HG03565 (cell line): ENCODE data around the gene OPHN1.
"Not testable (repeated sequence)": the region's sequence is repeated elsewhere in the genome, so short reads cannot be mapped to it uniquely, and the experiment has no call there.

ENCODE experiments used
- ATAC-seq: cut with Tn5 transposase; IDR thresholded peaks from one replicate; pipeline ENCODE4 v1.9.1; 2021; ENCODE audit warnings: mild to moderate bottlenecking, moderate library complexity; ENCODE audit not compliant: unreplicated experiment

The OPHN1 gene

DNA sequence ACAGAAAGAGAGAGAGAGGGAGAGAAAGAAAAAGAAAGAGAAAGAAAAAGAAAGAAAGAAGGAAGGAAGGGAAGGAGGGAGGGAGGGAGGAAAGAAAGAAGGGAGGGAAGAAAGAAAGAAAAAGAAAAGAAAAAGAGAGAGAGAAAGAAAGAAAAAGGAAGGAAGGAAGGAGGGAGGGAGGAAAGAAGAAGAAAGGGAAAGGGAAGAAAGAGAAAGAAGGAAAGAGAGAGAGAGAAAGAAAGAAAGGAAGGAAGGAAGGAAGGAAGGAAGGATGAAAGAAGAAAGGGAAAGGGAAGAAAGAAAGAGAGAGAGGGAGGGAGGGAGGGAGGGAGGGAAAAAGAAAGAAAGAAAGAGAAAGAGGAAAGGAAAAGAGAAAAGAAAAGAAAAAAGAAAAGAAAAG is 10.8 kb downstream of the OPHN1 start:
- ATAC-seq, result no peak

DNA sequence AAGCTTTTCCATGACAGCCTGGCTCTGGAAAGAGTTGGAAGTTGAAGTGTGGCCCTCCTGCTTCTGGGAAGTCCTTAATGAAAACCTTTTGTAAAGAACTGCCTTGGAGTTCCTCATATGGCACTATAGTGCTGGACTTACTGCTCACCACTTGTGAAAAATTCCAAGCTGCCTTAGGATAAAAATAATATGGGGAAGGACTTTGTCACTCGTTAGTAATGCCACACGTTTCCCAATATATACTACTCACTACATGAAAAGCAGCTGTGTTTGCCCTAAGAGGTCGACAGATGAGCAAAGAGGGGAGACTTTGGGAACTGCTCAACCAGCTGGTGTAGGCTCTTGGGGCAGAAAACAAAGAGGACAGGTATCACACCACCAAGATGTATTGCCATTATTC is 11.7 kb downstream of the OPHN1 start:
- no peak for ATAC-seq

DNA sequence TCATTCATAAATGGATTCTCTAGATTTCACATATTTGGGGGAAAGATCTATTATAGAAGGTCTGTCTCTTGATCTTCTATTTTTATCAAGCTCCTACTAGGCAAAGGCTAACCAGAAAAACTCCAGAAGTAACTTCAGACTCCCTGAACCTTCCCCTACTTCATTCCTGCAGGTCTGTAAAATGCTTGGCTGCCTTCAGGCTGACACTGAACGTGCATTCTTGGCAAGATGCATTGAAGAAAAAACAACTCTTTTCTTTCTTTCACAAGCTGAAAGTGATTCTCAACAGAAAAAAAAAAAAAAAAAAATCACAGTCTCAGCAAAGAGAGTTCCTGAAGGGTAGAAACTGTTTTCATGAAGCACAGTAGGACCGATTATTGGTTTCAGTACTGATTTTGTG is 12.7 kb downstream of the OPHN1 start:
- ATAC-seq, result no peak

DNA sequence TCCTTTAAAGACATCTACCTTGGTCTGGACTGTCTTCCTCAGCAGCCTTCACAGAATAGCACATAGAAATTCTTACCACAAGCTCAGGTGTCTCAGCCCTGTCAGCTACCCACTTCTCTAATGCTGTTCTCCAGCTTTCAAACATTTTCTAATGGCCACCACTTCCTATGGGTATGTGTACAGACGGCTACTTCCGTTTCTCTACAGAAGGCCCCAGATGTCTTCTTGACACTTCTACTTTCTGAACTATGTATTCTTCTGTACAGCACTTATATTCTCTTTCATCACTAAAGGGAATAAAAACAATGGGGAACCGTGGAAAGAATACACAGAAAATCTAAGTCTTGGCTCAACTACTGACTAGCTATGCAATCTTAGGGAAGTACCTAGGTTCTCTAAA is 13.3 kb downstream of the OPHN1 start:
- no peak for ATAC-seq

- no peak for ATAC-seq
These were observed 15.6 kb downstream of the OPHN1 start for GRCh38 chrX:68417651-68418050.

DNA sequence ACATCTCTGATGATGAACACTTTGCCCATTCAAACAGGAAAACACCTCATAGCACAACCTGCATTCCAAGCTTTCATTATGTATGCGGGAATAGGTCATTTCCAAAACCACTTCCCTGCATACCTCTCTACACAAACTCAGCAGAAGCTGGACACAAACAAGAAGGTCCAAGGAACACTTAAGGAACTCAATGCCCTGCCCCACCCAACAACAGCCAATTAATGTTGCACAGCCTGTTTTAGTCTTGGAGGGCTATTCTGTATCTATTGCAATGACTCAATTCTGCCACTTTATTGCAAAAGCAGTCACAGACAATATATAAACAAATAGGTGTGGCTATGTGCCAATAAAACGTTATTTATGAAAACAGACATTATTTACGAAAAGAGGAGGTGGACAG is 16.7 kb downstream of the OPHN1 start:
- no peak for ATAC-seq

DNA sequence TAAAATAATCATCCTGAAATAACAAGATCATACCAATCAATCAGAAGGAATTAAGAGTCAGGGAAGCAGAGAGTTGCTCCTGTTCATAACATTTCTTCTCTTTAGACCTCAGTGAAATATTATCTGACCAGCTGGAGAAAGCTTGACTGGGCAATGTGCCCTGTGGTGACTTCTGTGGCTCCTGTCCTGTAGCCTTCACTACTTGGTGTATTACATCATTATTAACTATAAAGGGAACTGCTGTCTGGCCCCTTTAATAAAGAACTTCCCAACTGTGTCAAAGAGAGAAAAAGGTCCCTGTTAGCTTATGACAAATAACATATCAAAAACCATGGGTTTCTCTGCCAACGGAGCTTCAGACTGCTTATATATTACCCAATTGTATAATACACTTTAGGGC is 18.0 kb downstream of the OPHN1 start:
- no peak for ATAC-seq

DNA sequence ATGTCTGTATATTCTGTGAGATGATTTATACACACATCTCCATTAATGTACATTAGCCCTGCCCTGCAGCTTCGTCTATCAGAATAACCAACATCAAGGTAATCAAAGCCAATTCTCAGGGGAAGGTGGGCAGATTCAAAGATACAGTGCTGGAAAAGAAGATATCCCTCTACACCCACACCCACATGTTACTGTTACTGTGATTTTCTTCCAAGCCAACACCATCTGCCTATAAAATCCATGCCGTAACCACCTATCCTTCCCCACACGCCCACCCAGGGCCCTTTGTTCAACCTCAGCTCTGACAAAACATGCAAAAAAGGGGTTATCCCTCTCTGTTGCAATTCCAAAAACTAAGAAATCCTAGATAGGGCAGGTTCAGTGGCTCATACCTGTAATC is 20.0 kb downstream of the OPHN1 start:
- no peak for ATAC-seq

GRCh38 chrX:68411729-68412128 is 21.6 kb downstream of the OPHN1 start:
- no peak for ATAC-seq

DNA sequence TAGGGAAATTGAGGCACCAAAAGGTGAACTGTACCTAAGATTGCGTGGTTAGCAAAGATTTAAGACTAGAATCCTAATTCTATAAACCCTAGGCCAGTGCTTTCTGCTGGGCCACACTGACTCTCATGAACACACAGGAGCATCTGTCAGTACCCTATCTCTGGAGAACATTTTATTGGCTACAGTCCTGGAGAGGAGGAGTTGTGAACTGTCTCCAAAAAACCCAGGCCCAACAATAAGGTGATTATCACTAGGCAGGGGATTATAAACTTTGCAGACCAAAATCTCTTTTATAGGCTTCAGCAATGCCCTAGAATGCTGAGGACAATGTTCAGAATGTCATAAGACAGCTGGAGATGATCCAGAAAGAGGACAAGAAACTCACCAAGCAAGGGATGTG is 24.1 kb downstream of the OPHN1 start:
- ATAC-seq, result no peak

- no peak for ATAC-seq
These were observed 29.8 kb downstream of the OPHN1 start for GRCh38 chrX:68403522-68403921.

- ATAC-seq, result no peak
These were observed 30.3 kb downstream of the OPHN1 start for GRCh38 chrX:68403038-68403437.

DNA sequence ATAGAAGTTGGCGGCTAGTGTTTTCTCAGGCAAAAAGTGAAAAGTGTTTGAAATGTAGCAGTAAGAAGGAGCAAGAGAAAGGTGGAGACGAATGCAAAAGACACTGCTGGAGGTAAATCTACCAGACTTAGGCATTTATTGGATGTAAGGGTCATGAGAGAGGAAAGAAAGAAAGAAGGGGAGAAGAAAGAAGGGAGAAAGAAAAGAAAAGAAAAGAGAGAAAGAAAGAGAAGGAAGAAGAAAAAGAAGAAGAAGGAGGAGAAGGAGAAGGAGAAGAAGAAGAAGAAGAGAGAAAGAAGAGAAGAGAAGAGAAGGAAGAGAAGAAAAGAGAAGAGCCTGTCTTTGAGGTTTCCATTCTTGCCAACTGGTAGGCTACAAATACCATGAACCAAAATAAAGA is 31.2 kb downstream of the OPHN1 start:
- ATAC-seq, result no peak

DNA sequence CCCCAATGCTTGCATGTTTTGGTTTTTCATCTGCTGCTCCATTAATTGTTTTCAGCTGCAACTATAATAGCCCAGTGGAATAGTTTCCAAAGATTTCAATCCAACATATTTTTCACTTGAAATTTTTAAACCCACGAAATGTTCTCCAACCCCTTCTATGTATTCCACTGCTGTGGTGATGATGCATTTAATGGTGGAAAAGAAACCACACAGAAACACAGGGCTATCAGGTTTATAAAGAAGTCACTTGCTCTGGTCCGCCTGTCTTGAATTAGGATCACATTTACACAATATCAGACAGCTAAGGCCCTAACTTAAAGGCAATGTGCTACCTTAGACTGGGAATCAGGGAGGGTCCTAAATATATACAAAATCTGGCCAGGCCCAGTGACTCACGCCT is 35.0 kb downstream of the OPHN1 start:
- ATAC-seq, result no peak

DNA sequence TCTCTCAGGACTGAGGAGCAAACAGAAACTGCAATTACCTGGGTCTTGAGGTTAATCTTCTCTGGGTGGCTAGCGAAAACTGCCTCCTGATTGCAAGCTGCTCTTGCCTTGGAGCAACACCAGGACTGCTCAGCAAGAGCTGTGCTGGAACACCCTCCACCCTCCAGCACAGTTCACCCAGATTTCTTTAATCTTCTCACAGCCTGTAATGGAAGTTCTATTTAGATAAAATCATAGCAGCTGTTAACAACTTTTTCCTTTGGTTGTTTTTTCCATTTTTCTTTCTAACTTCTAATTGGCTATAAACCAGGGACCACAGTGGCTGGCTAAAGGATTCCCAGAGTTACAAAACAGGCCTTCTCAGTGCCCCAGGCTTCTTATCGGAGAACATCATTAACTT is 36.3 kb downstream of the OPHN1 start:
- ATAC-seq, result no peak

DNA sequence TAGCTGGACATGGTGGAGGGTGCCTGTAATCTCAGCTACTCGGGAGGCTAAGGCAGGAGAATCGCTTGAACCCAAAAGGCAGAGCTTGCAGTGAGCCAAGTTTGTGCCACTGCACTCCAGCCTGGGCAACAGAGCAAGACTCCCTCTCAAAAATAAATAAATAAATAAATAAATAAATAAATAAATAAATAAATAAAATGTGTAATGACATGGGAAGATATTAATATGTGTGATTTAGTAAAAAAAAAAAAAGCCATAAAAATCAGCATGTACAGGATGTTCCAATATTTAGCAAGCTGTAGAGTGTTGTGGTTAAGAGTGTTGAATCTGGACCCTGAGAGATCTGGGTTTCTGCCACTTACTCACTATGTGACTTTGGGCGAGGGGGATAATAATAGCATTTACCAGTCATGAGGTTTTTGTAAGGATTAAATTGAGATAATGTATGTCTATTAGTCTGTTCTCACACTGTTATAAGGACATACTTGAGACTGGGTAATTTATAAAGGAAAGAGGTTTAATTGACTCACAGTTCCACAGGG is 43.8 kb downstream of the OPHN1 start:
- ATAC-seq, result not testable (repeated sequence)

GRCh38 chrX:68387776-68388175 is 45.5 kb downstream of the OPHN1 start:
- no peak for ATAC-seq

DNA sequence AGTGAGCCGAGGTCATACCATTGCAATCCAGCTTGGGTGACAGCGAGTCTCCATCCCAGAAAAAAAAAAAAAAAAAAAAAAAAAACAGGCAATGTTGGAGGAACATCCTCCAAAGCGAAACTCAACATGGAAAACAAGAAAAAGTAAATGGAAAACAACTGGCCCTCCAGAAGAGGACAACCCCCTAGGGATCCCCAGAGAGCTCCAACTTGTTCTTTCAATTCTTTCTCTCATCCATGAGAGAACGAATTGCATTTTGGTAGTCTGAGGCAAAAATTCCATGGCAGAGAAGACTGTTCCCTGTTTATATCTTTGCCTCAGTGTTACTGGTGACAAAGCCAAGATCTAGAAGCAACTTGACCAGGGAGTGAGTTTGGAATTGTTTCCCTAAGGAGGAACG is 49.8 kb downstream of the OPHN1 start:
- no peak for ATAC-seq

- ATAC-seq, result not testable (repeated sequence)
These were observed 55.7 kb downstream of the OPHN1 start for GRCh38 chrX:68377579-68377978.

DNA sequence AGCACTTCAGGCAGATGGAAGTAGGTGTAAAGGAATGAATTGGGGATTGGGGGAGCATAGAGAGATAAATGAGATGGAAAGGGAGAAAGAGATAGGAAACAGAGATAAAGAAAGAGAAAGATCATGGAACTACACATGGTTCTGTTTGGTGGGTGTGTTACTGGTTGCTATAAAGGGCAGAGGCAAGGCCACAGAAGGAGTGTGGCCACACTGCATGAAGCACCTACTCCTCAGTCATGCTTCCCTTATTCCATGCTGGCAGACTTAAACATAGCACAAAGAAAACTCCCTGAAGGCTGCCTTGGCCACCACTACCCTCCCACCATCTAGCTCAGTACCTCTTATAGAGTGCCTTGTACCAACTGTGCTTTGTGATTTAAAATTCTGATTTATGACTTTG is 56.9 kb downstream of the OPHN1 start:
- no peak for ATAC-seq

DNA sequence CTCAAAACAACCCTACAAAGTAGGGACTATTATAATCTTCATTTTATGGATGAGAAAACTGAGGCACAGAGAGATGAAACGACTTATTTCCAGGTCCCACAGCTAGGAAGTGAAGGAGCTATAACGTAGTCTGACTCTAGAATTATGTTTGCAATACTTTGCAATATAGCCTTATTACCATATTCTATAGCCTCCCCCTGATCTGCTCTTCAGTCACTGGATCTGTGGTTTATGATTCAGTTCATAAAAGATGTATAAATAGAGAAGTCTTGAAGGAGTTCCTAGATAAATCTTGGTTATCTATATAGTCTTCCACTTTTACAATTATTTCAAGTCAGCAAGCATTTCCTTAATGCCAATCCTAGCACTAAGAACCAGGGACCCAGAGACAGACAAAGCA is 57.5 kb downstream of the OPHN1 start:
- no peak for ATAC-seq

DNA sequence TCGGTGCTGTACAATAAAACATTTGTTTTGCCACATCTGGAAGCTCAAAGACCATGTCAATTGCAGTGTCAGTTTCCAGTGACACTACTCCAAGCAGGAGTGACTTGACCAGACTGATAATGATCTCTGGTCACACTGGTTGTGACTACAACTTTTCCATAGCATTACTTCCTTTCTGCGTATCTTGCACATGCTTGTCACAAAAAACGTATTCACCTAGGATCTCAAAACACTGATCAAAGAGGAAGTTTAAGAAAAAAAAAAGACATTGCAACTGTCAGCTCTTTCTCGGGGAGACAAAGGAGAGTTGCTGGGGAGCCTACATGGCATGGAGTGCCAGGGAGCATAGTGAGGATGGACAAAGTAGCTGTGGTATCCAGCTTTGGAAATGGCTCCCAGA is 60.6 kb downstream of the OPHN1 start:
- no peak for ATAC-seq

GRCh38 chrX:68369559-68369958 is 63.7 kb downstream of the OPHN1 start:
- ATAC-seq, result no peak

- no peak for ATAC-seq
These were observed 68.0 kb downstream of the OPHN1 start for GRCh38 chrX:68365341-68365740.
